ENCODE data around the gene WWOX. TPM values are rescaled to one million over a fixed set of nuclear protein-coding genes. Genes with fewer than 3 reads are reported as not detected.

The WWOX gene
- total and polyA plus RNA-seq, 2 donors (not counting 1 experiment from before 2014, with no cell fraction given) = 10.5 to 42.3 TPM

- no peak overlapping the region for H2AFZ ChIP-seq (ENCODE audit: insufficient read depth, low read depth, low read length, poor library complexity, severe bottlenecking)
- H3K27me3 ChIP-seq (replicated peaks in 1 of 4; ENCODE audit: control extremely low read depth in 1 of 4, control insufficient read depth in 3 of 4, insufficient read depth in 4 of 4, low read length in 3 of 4) = no peaks in the 10 kb centered on the region
- Mint-ChIP-seq H3K4me3 (no peak overlapping the region), H3K27ac (no peak overlapping the region), H3K9me3 (ENCODE audit: insufficient read depth) (no peaks in the 10 kb centered on the region), H3K27me3 (no peaks in the 10 kb centered on the region), H3K4me1 (no peaks in the 10 kb centered on the region)
- WGBS (ENCODE audit: insufficient coverage) = no CpG with 5 or more reads among the region's 2 CpGs
- H3K27ac ChIP-seq (ENCODE audit: low read length in 2 of 2) = no peak overlapping the region
- ChIA-PET CTCF (interaction anchor here (1.8 kb wide), 1 partner anchor 11 kb away, joined by 7 read pairs; no protein-coding TSS in a partner anchor), POLR2A (interaction anchor here (0.6 kb wide), 1 partner anchor 182 kb away, joined by 3 read pairs; no protein-coding TSS in a partner anchor)
- H3K9me3 ChIP-seq (ENCODE audit: control extremely low read depth in 1 of 3, control insufficient read depth in 2 of 3, insufficient read depth in 1 of 3, low read length in 2 of 3) = no peaks in the 10 kb centered on the region
- H3K36me3 ChIP-seq (replicated peaks in 1 of 2; ENCODE audit: control extremely low read depth in 1 of 2, control insufficient read depth in 1 of 2, extremely low read depth in 1 of 2, insufficient read depth in 2 of 2, low read length in 1 of 2) = no peaks in the 10 kb centered on the region
- H3K4me3 ChIP-seq (ENCODE audit: control extremely low read depth in 1 of 5, extremely low read depth in 1 of 5, insufficient read depth in 1 of 5, low read depth in 2 of 5, low read length in 4 of 5) = no peak overlapping the region
- no peaks in the 10 kb centered on the region for H4K20me1 ChIP-seq (ENCODE audit: control insufficient read depth, insufficient read depth, low read length, poor library complexity, severe bottlenecking)
- intact Hi-C loops (cut with micrococcal nuclease) = no loop called here
- no peaks in the 10 kb centered on the region for H3K79me2 ChIP-seq (ENCODE audit: control insufficient read depth, insufficient read depth, low read length)
- H3K4me1 ChIP-seq (ENCODE audit: control insufficient read depth in 2 of 2, insufficient read depth in 2 of 2, low read length in 2 of 2) = no peaks in the 10 kb centered on the region
- no peak overlapping the region for H3K9ac ChIP-seq (ENCODE audit: low read length)
- ATAC-seq (ENCODE audit: low read depth) (no peak), DNase-seq (no peak)
- TF ChIP-seq, protein P1, sequence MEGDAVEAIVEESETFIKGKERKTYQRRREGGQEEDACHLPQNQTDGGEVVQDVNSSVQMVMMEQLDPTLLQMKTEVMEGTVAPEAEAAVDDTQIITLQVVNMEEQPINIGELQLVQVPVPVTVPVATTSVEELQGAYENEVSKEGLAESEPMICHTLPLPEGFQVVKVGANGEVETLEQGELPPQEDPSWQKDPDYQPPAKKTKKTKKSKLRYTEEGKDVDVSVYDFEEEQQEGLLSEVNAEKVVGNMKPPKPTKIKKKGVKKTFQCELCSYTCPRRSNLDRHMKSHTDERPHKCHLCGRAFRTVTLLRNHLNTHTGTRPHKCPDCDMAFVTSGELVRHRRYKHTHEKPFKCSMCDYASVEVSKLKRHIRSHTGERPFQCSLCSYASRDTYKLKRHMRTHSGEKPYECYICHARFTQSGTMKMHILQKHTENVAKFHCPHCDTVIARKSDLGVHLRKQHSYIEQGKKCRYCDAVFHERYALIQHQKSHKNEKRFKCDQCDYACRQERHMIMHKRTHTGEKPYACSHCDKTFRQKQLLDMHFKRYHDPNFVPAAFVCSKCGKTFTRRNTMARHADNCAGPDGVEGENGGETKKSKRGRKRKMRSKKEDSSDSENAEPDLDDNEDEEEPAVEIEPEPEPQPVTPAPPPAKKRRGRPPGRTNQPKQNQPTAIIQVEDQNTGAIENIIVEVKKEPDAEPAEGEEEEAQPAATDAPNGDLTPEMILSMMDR (IDR thresholded peaks at IDR 0.05) = no peak
- no peak for TF ChIP-seq EZH2 (IDR thresholded peaks at IDR 0.05; ENCODE audit: borderline replicate concordance, insufficient read depth, low read depth, low read length, poor library complexity, severe bottlenecking)
- H3K4me2 ChIP-seq (replicated peaks; ENCODE audit: low read depth, low read length, poor library complexity, severe bottlenecking) = no peak overlapping the region
Observed at GRCh38 chr16:78450255-78450654, 350.8 kb downstream of the WWOX start.

DNA sequence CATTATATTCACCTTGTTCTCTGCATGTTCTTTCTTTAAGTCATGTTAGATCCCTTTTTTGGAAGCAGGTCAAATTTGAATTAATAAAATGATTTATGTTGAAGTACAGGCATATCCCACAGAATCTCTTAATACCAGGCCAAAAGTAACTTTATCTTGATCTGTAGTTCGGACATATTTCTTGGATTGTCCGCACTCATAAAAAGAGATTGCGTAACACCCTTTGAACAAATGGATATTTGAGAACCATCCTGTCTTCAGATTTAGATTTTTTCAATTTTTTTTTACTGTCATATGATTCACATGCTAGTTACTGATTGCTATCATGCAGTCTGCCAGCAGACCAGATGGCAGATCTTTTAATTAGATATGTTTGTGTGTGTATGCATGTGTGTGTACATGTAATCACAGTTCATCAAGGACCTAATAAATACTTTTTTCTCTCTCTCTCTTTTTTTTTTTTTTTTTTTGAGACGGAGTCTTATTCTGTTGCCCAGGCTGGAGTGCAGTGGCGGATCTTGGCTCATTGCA lies 352.6 kb downstream of the WWOX start:
- H3K4me3 ChIP-seq (ENCODE audit: control extremely low read depth in 1 of 5, extremely low read depth in 1 of 5, insufficient read depth in 1 of 5, low read depth in 2 of 5, low read length in 4 of 5) = no peak overlapping the region
- Mint-ChIP-seq H3K4me1 (no peaks in the 10 kb centered on the region), H3K9me3 (ENCODE audit: insufficient read depth) (no peaks in the 10 kb centered on the region), H3K27ac (no peak overlapping the region), H3K27me3 (no peaks in the 10 kb centered on the region), H3K4me3 (no peak overlapping the region)
- H3K4me2 ChIP-seq (replicated peaks; ENCODE audit: low read depth, low read length, poor library complexity, severe bottlenecking) = no peak overlapping the region
- DNase-seq (no peak), ATAC-seq (ENCODE audit: low read depth) (no peak)
- no peaks in the 10 kb centered on the region for H3K4me1 ChIP-seq (ENCODE audit: control insufficient read depth in 2 of 2, insufficient read depth in 2 of 2, low read length in 2 of 2)
- H3K27me3 ChIP-seq (replicated peaks in 1 of 4; ENCODE audit: control extremely low read depth in 1 of 4, control insufficient read depth in 3 of 4, insufficient read depth in 4 of 4, low read length in 3 of 4) = no peaks in the 10 kb centered on the region
- intact Hi-C loops (cut with micrococcal nuclease) = no loop called here
- no peak overlapping the region for H3K9ac ChIP-seq (ENCODE audit: low read length)
- H3K79me2 ChIP-seq (ENCODE audit: control insufficient read depth, insufficient read depth, low read length) = no peaks in the 10 kb centered on the region
- ChIA-PET POLR2A (no interaction called here), CTCF (no interaction called here)
- no peak for TF ChIP-seq EZH2 (IDR thresholded peaks at IDR 0.05; ENCODE audit: borderline replicate concordance, insufficient read depth, low read depth, low read length, poor library complexity, severe bottlenecking)
- TF ChIP-seq, protein P1 (IDR thresholded peaks at IDR 0.05) = no peak
- H3K9me3 ChIP-seq (ENCODE audit: control extremely low read depth in 1 of 3, control insufficient read depth in 2 of 3, insufficient read depth in 1 of 3, low read length in 2 of 3) = no peaks in the 10 kb centered on the region
- no peaks in the 10 kb centered on the region for H3K36me3 ChIP-seq (replicated peaks in 1 of 2; ENCODE audit: control extremely low read depth in 1 of 2, control insufficient read depth in 1 of 2, extremely low read depth in 1 of 2, insufficient read depth in 2 of 2, low read length in 1 of 2)
- H2AFZ ChIP-seq (ENCODE audit: insufficient read depth, low read depth, low read length, poor library complexity, severe bottlenecking) = no peak overlapping the region
- 86% methylated on average over 3 of the region's 5 CpGs for WGBS (ENCODE audit: insufficient coverage)
- no peak overlapping the region for H3K27ac ChIP-seq (ENCODE audit: low read length in 2 of 2)
- H4K20me1 ChIP-seq (ENCODE audit: control insufficient read depth, insufficient read depth, low read length, poor library complexity, severe bottlenecking) = no peaks in the 10 kb centered on the region
